ENCODE measurements around the gene TUT1. TPM values are rescaled to one million over a fixed set of nuclear protein-coding genes. Genes with fewer than 3 reads are reported as not detected.

The TUT1 gene
- total RNA-seq, 1 experiment from 2014 or later = 40.0 TPM

DNA sequence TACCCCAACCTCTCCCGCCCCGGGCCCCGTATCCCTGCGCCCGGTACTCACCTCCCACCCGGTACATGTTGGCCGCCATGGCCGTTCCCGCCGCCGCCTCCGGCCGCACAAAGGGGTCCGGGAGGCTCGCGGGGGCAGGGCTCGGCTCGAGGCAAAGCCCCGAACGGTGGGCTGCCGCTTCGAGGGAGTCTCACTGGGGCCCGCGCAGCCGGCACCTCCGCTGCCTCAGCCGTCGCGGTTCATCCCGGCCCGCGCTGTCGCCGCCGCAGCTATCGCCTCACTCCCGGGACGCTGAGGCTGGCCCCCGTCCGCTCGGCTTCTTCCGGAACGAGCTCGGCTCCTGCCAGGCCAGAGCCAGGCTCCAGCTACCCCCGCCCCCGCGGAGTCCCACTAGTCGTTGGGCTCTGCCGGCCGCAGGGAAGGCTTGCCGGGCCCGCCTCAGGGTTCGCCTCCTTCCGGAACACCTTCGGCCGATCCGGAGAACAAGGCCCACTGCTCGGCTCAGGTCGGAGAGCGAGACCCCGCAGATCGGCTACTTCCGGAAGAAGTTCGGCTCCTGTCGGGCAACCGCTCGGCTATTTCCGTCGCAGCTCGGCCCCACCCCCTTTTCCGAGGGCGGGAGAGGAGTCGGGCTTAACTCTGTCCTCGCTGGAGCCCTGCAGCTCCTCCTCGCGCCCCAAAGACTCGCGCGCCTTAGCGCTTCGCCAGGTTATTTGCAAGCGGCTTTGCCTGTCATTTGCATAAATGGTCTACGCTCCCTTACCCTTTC lies 10.2 kb upstream of the TUT1 start, which contains the start of gene MTA2 (continued):
- TF ChIP-seq, protein P1, sequence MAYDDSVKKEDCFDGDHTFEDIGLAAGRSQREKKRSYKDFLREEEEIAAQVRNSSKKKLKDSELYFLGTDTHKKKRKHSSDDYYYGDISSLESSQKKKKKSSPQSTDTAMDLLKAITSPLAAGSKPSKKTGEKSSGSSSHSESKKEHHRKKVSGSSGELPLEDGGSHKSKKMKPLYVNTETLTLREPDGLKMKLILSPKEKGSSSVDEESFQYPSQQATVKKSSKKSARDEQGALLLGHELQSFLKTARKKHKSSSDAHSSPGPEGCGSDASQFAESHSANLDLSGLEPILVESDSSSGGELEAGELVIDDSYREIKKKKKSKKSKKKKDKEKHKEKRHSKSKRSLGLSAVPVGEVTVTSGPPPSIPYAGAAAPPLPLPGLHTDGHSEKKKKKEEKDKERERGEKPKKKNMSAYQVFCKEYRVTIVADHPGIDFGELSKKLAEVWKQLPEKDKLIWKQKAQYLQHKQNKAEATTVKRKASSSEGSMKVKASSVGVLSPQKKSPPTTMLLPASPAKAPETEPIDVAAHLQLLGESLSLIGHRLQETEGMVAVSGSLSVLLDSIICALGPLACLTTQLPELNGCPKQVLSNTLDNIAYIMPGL (CRISPR knock-in tag; IDR thresholded peaks at IDR 0.05) = peak; percentile 77; the same call in 1 of the 2 replicates
- peak; percentile 66; the same call in 1 of the 2 replicates for TF ChIP-seq MYBL2 (CRISPR knock-in tag; IDR thresholded peaks at IDR 0.05)
- peak; percentile 26; the same call in 1 of the 2 replicates for TF ChIP-seq RELA (CRISPR knock-in tag; IDR thresholded peaks at IDR 0.05; ENCODE audit: borderline replicate concordance)
- TF ChIP-seq GTF2I (CRISPR knock-in tag; conservative IDR thresholded peaks at IDR 0.05) = no peak
- no peak for TF ChIP-seq NR2C2 (CRISPR knock-in tag; IDR thresholded peaks at IDR 0.05)
- TF ChIP-seq, protein P2, sequence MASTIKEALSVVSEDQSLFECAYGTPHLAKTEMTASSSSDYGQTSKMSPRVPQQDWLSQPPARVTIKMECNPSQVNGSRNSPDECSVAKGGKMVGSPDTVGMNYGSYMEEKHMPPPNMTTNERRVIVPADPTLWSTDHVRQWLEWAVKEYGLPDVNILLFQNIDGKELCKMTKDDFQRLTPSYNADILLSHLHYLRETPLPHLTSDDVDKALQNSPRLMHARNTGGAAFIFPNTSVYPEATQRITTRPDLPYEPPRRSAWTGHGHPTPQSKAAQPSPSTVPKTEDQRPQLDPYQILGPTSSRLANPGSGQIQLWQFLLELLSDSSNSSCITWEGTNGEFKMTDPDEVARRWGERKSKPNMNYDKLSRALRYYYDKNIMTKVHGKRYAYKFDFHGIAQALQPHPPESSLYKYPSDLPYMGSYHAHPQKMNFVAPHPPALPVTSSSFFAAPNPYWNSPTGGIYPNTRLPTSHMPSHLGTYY (CRISPR knock-in tag; IDR thresholded peaks at IDR 0.05) = no peak
- no peak; the same call in 1 of the 2 replicates for TF ChIP-seq NFE2L1 (CRISPR knock-in tag; IDR thresholded peaks at IDR 0.05)
- TF ChIP-seq, protein P3, sequence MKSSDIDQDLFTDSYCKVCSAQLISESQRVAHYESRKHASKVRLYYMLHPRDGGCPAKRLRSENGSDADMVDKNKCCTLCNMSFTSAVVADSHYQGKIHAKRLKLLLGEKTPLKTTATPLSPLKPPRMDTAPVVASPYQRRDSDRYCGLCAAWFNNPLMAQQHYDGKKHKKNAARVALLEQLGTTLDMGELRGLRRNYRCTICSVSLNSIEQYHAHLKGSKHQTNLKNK (CRISPR knock-in tag; IDR thresholded peaks at IDR 0.05) = no peak
- TF ChIP-seq RORB (CRISPR knock-in tag; IDR thresholded peaks at IDR 0.05) = no peak
- TF ChIP-seq, protein P4, sequence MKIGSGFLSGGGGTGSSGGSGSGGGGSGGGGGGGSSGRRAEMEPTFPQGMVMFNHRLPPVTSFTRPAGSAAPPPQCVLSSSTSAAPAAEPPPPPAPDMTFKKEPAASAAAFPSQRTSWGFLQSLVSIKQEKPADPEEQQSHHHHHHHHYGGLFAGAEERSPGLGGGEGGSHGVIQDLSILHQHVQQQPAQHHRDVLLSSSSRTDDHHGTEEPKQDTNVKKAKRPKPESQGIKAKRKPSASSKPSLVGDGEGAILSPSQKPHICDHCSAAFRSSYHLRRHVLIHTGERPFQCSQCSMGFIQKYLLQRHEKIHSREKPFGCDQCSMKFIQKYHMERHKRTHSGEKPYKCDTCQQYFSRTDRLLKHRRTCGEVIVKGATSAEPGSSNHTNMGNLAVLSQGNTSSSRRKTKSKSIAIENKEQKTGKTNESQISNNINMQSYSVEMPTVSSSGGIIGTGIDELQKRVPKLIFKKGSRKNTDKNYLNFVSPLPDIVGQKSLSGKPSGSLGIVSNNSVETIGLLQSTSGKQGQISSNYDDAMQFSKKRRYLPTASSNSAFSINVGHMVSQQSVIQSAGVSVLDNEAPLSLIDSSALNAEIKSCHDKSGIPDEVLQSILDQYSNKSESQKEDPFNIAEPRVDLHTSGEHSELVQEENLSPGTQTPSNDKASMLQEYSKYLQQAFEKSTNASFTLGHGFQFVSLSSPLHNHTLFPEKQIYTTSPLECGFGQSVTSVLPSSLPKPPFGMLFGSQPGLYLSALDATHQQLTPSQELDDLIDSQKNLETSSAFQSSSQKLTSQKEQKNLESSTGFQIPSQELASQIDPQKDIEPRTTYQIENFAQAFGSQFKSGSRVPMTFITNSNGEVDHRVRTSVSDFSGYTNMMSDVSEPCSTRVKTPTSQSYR (CRISPR knock-in tag; IDR thresholded peaks at IDR 0.05) = no peak
- TF ChIP-seq TCF7 (CRISPR knock-in tag; IDR thresholded peaks at IDR 0.05; ENCODE audit: low read depth) = no peak
- TF ChIP-seq, protein P5, sequence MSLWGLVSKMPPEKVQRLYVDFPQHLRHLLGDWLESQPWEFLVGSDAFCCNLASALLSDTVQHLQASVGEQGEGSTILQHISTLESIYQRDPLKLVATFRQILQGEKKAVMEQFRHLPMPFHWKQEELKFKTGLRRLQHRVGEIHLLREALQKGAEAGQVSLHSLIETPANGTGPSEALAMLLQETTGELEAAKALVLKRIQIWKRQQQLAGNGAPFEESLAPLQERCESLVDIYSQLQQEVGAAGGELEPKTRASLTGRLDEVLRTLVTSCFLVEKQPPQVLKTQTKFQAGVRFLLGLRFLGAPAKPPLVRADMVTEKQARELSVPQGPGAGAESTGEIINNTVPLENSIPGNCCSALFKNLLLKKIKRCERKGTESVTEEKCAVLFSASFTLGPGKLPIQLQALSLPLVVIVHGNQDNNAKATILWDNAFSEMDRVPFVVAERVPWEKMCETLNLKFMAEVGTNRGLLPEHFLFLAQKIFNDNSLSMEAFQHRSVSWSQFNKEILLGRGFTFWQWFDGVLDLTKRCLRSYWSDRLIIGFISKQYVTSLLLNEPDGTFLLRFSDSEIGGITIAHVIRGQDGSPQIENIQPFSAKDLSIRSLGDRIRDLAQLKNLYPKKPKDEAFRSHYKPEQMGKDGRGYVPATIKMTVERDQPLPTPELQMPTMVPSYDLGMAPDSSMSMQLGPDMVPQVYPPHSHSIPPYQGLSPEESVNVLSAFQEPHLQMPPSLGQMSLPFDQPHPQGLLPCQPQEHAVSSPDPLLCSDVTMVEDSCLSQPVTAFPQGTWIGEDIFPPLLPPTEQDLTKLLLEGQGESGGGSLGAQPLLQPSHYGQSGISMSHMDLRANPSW (CRISPR knock-in tag; conservative IDR thresholded peaks at IDR 0.05; ENCODE audit: low read depth) = no peak
- 0 out of 2 replicates have a peak, but pooled peaks have one; percentile 25 for TF ChIP-seq ETV6 (CRISPR knock-in tag; IDR thresholded peaks at IDR 0.05)
- TF ChIP-seq, protein P6, sequence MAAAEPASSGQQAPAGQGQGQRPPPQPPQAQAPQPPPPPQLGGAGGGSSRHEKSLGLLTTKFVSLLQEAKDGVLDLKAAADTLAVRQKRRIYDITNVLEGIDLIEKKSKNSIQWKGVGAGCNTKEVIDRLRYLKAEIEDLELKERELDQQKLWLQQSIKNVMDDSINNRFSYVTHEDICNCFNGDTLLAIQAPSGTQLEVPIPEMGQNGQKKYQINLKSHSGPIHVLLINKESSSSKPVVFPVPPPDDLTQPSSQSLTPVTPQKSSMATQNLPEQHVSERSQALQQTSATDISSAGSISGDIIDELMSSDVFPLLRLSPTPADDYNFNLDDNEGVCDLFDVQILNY (CRISPR knock-in tag; IDR thresholded peaks at IDR 0.05) = peak; percentile 63
- TF ChIP-seq, protein P7, sequence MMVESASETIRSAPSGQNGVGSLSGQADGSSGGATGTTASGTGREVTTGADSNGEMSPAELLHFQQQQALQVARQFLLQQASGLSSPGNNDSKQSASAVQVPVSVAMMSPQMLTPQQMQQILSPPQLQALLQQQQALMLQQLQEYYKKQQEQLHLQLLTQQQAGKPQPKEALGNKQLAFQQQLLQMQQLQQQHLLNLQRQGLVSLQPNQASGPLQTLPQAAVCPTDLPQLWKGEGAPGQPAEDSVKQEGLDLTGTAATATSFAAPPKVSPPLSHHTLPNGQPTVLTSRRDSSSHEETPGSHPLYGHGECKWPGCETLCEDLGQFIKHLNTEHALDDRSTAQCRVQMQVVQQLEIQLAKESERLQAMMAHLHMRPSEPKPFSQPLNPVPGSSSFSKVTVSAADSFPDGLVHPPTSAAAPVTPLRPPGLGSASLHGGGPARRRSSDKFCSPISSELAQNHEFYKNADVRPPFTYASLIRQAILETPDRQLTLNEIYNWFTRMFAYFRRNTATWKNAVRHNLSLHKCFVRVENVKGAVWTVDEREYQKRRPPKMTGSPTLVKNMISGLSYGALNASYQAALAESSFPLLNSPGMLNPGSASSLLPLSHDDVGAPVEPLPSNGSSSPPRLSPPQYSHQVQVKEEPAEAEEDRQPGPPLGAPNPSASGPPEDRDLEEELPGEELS (CRISPR knock-in tag; IDR thresholded peaks at IDR 0.05) = peak; percentile 9; the same call in 1 of the 2 replicates
- no peak for TF ChIP-seq ATF1 (CRISPR knock-in tag; IDR thresholded peaks at IDR 0.05)
- TF ChIP-seq, protein P8, sequence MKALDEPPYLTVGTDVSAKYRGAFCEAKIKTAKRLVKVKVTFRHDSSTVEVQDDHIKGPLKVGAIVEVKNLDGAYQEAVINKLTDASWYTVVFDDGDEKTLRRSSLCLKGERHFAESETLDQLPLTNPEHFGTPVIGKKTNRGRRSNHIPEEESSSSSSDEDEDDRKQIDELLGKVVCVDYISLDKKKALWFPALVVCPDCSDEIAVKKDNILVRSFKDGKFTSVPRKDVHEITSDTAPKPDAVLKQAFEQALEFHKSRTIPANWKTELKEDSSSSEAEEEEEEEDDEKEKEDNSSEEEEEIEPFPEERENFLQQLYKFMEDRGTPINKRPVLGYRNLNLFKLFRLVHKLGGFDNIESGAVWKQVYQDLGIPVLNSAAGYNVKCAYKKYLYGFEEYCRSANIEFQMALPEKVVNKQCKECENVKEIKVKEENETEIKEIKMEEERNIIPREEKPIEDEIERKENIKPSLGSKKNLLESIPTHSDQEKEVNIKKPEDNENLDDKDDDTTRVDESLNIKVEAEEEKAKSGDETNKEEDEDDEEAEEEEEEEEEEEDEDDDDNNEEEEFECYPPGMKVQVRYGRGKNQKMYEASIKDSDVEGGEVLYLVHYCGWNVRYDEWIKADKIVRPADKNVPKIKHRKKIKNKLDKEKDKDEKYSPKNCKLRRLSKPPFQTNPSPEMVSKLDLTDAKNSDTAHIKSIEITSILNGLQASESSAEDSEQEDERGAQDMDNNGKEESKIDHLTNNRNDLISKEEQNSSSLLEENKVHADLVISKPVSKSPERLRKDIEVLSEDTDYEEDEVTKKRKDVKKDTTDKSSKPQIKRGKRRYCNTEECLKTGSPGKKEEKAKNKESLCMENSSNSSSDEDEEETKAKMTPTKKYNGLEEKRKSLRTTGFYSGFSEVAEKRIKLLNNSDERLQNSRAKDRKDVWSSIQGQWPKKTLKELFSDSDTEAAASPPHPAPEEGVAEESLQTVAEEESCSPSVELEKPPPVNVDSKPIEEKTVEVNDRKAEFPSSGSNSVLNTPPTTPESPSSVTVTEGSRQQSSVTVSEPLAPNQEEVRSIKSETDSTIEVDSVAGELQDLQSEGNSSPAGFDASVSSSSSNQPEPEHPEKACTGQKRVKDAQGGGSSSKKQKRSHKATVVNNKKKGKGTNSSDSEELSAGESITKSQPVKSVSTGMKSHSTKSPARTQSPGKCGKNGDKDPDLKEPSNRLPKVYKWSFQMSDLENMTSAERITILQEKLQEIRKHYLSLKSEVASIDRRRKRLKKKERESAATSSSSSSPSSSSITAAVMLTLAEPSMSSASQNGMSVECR (CRISPR knock-in tag; IDR thresholded peaks at IDR 0.05; ENCODE audit: borderline replicate concordance) = peak; percentile 84; the same call in 1 of the 2 replicates
- peak; percentile 74; the same call in 1 of the 2 replicates for TF ChIP-seq ZNF416 (CRISPR knock-in tag; IDR thresholded peaks at IDR 0.05)
- TF ChIP-seq FOXP1 (CRISPR knock-in tag; IDR thresholded peaks at IDR 0.05; ENCODE audit: borderline replicate concordance) = peak; percentile 91
- TF ChIP-seq SP1 (CRISPR knock-in tag; conservative IDR thresholded peaks at IDR 0.05) = peak; percentile 75
- no peak for TF ChIP-seq JAZF1 (CRISPR knock-in tag; IDR thresholded peaks at IDR 0.05)
- no peak for TF ChIP-seq FOXK1 (CRISPR knock-in tag; IDR thresholded peaks at IDR 0.05)
